HepG2 (cell line): ENCODE measurements around the gene OARD1. TPM values are rescaled to one million over a fixed set of nuclear protein-coding genes. Genes with fewer than 3 reads are reported as not detected.

ENCODE experiments used
- ATAD3A ChIP-seq: sonication (generic); formaldehyde crosslinking; IDR thresholded peaks from 2 replicates; pipeline ENCODE4 v1.4.0; 2020; ENCODE audit warnings: missing genetic modification reagents
- BCL3 ChIP-seq: sonication (generic); formaldehyde crosslinking; IDR thresholded peaks from 2 replicates; pipeline ENCODE4 v1.5.1; 2020; ENCODE audit warnings: mild to moderate bottlenecking, missing genetic modification reagents, moderate library complexity
- BCLAF1 ChIP-seq: fragments of 450-650 bp; IDR thresholded peaks from 2 replicates; pipeline ENCODE4 v1.6.1; 2017; ENCODE audit warnings: mild to moderate bottlenecking
- ETV6 ChIP-seq: sonication (generic); formaldehyde crosslinking; conservative IDR thresholded peaks from 2 replicates; pipeline ENCODE4 v1.4.0; 2020; ENCODE audit warnings: missing genetic modification reagents
- HOXD1 ChIP-seq: sonication (generic); formaldehyde crosslinking; IDR thresholded peaks from 2 replicates; pipeline ENCODE4 v1.5.0; 2020; ENCODE audit warnings: missing genetic modification reagents
- MTA3 ChIP-seq: sonication (generic); formaldehyde crosslinking; IDR thresholded peaks from 2 replicates; pipeline ENCODE4 v1.4.0; 2020; ENCODE audit warnings: missing genetic modification reagents
- PHF21A ChIP-seq: sonication (generic); formaldehyde crosslinking; IDR thresholded peaks from 2 replicates; pipeline ENCODE4 v1.5.0; 2020; ENCODE audit warnings: mild to moderate bottlenecking, missing genetic modification reagents
- PITX1 ChIP-seq: sonication (generic); formaldehyde crosslinking; IDR thresholded peaks from 2 replicates; pipeline ENCODE4 v1.5.1; 2020; ENCODE audit warnings: mild to moderate bottlenecking, missing genetic modification reagents
- PRMT3 ChIP-seq: sonication (generic); formaldehyde crosslinking; IDR thresholded peaks from 2 replicates; pipeline ENCODE4 v1.8.1; 2022; ENCODE audit warnings: low read depth, mild to moderate bottlenecking, moderate library complexity, missing genetic modification reagents, borderline replicate concordance
- RBAK ChIP-seq: sonication (generic); formaldehyde crosslinking; IDR thresholded peaks from 2 replicates; pipeline ENCODE4 v1.5.1; 2020; ENCODE audit warnings: mild to moderate bottlenecking, missing genetic modification reagents
- RBM39 ChIP-seq: fragments of 200-400 bp; formaldehyde crosslinking; IDR thresholded peaks from one replicate; pipeline ENCODE4 v1.6.1; 2018; ENCODE audit warnings: antibody characterized with exemption, mild to moderate bottlenecking, low read depth, low read length; ENCODE audit not compliant: poor library complexity, severe bottlenecking
- SOX5 ChIP-seq: IDR thresholded peaks from 2 replicates; pipeline ENCODE4 v1.6.1; 2016; ENCODE audit warnings: borderline replicate concordance
- STAG1 ChIP-seq: sonication (generic); formaldehyde crosslinking; IDR thresholded peaks from 2 replicates; pipeline ENCODE4 v1.4.0; 2020; ENCODE audit warnings: missing genetic modification reagents
- ZFP36 ChIP-seq: fragments of 150-350 bp; IDR thresholded peaks from 2 replicates; pipeline ENCODE4 v1.6.1; 2018; ENCODE audit warnings: borderline replicate concordance, low read length, low read depth; ENCODE audit not compliant: partially characterized antibody
- ZGPAT ChIP-seq: IDR thresholded peaks from 2 replicates; pipeline ENCODE4 v1.6.1; 2016; ENCODE audit warnings: mild to moderate bottlenecking
- ZNF143 ChIP-seq: sonication (generic); formaldehyde crosslinking; IDR thresholded peaks from 2 replicates; pipeline ENCODE4 v1.4.0; 2020; ENCODE audit warnings: missing genetic modification reagents
- ZNF367 ChIP-seq: sonication (generic); formaldehyde crosslinking; IDR thresholded peaks from 2 replicates; pipeline ENCODE4 v1.4.0; 2020; ENCODE audit warnings: missing genetic modification reagents, borderline replicate concordance
- ZNF567 ChIP-seq: sonication (generic); formaldehyde crosslinking; IDR thresholded peaks from 2 replicates; pipeline ENCODE4 v1.8.1; 2023; ENCODE audit warnings: mild to moderate bottlenecking, missing genetic modification reagents, borderline replicate concordance
- ZNF570 ChIP-seq: sonication (generic); formaldehyde crosslinking; IDR thresholded peaks from 2 replicates; pipeline ENCODE4 v1.4.0; 2020; ENCODE audit warnings: mild to moderate bottlenecking, missing genetic modification reagents, borderline replicate concordance
- ZNF724P ChIP-seq: sonication (generic); formaldehyde crosslinking; IDR thresholded peaks from 2 replicates; pipeline ENCODE4 v1.8.0; 2022; ENCODE audit warnings: missing genetic modification reagents, borderline replicate concordance
- ZNF784 ChIP-seq: sonication (generic); formaldehyde crosslinking; IDR thresholded peaks from 2 replicates; pipeline ENCODE4 v1.5.1; 2020; ENCODE audit warnings: missing genetic modification reagents, mild to moderate bottlenecking, borderline replicate concordance
- ZSCAN12 ChIP-seq: sonication (generic); formaldehyde crosslinking; IDR thresholded peaks from 2 replicates; pipeline ENCODE4 v1.9.0; 2021; ENCODE audit warnings: mild to moderate bottlenecking, missing genetic modification reagents
- ZUFSP ChIP-seq: sonication (generic); formaldehyde crosslinking; IDR thresholded peaks from 2 replicates; pipeline ENCODE4 v1.9.0; 2021; ENCODE audit warnings: missing genetic modification reagents, mild to moderate bottlenecking, borderline replicate concordance
- polyA plus RNA-seq, 8 experiments: library from polyadenylated mRNA; depleted of rRNA in 3 of 8; stranded (reverse) in 7 of 8; unstranded in 1 of 8; fragments of >200 nt; fragmentation: Illumina TruSeq in 4 of 8; extraction: Trizol in 4 of 8; gene quantifications; 2 replicates each; pipeline versions ENCODE4 v1.2.1 to v1.2.3, GENCODE V29; 2011 to 2016; ENCODE audit warnings: low read depth in 4 of 8, missing spikeins in 1 of 8, mixed read lengths in 1 of 8; ENCODE audit not compliant: insufficient read depth in 1 of 8
- total RNA-seq, 5 experiments: library from RNA; depleted of rRNA; stranded (reverse); fragments of >200 nt; fragmentation: Illumina TruSeq; extraction: Trizol; gene quantifications; 2 replicates each; pipeline ENCODE4 v1.2.3, GENCODE V29; 2016; ENCODE audit warnings: low read depth in 1 of 5

The OARD1 gene
- total and polyA plus RNA-seq, 2 of the 13 experiments (the other 11 are each of a cell fraction or from before 2014, with no cell fraction given) = 18.4 to 49.0 TPM

GRCh38 chr6:41065550-41066026 lies 6.6 kb downstream of the OARD1 start (continued):
- no peak for TF ChIP-seq ZNF724P
- TF ChIP-seq ZFP36 = no peak
- TF ChIP-seq ZUFSP = no peak
- TF ChIP-seq PITX1 (CRISPR knock-in tag) = peak; percentile 71; the same call in 1 of the 2 replicates
- TF ChIP-seq ZSCAN12 = no peak
- TF ChIP-seq ZNF567 (CRISPR knock-in tag) = no peak
- no peak for TF ChIP-seq ZNF143 (CRISPR knock-in tag)
- no peak for TF ChIP-seq ATAD3A (CRISPR knock-in tag)
- no peak for TF ChIP-seq RBM39
- TF ChIP-seq BCL3 (CRISPR knock-in tag) = no peak
- no peak for TF ChIP-seq ZNF570 (CRISPR knock-in tag)
- peak; percentile 85; the same call in 1 of the 2 replicates for TF ChIP-seq SOX5 (CRISPR knock-in tag)
- no peak for TF ChIP-seq ZNF784 (CRISPR knock-in tag)
- no peak for TF ChIP-seq RBAK
- no peak for TF ChIP-seq MTA3
- TF ChIP-seq BCLAF1 = no peak
- no peak for TF ChIP-seq ZNF367 (CRISPR knock-in tag)
- TF ChIP-seq STAG1 (CRISPR knock-in tag) = no peak
- peak; percentile 92 for TF ChIP-seq ZGPAT (CRISPR knock-in tag)
- TF ChIP-seq ETV6 = no peak
- peak; percentile 90 for TF ChIP-seq PHF21A (CRISPR knock-in tag)
- no peak for TF ChIP-seq PRMT3 (CRISPR knock-in tag)
- TF ChIP-seq HOXD1 (CRISPR knock-in tag) = no peak
